SJSA1 (cell line): ENCODE results near the gene SMC2. TPM values are rescaled to one million over a fixed set of nuclear protein-coding genes. Genes with fewer than 3 reads are reported as not detected.
A peak's percentile ranks its signal among the peaks of the same experiment; 100 is the strongest.

ENCODE experiments used
- DNase-seq, 2 experiments: peaks; one replicate each; pipeline ENCODE4 v3.0.0-alpha.2; 2015 to 2020; ENCODE audit warnings: low spot score in 2 of 2, low read depth in 1 of 2
- H3K27ac ChIP-seq: fragments of 250-450 bp; sonication (Bioruptor Pico); 2 replicates; pipeline ENCODE4 v1.5.1; 2020; ENCODE audit warnings: mild to moderate bottlenecking, moderate library complexity
- H3K27me3 ChIP-seq: fragments of 250-450 bp; sonication (Bioruptor Pico); replicated peaks from 2 replicates; pipeline ENCODE4 v1.5.1; 2020; ENCODE audit warnings: mild to moderate bottlenecking, moderate library complexity
- H3K36me3 ChIP-seq: fragments of 250-450 bp; sonication (Bioruptor Pico); 2 replicates; pipeline ENCODE4 v1.5.1; 2020; ENCODE audit warnings: mild to moderate bottlenecking
- H3K4me1 ChIP-seq: fragments of 250-450 bp; sonication (Bioruptor Pico); replicated peaks from 2 replicates; pipeline ENCODE4 v1.6.1; 2021; ENCODE audit warnings: mild to moderate bottlenecking
- H3K4me3 ChIP-seq: fragments of 250-450 bp; sonication (Bioruptor Pico); 2 replicates; pipeline ENCODE4 v1.5.1; 2020; ENCODE audit warnings: mild to moderate bottlenecking
- H3K9me3 ChIP-seq: fragments of 250-450 bp; sonication (Bioruptor Pico); replicated peaks from 2 replicates; pipeline ENCODE4 v1.5.1; 2020; ENCODE audit warnings: mild to moderate bottlenecking
- total RNA-seq: library from RNA; depleted of rRNA; stranded (reverse); fragments of >200 nt; shearing (Covaris generic); gene quantifications from 2 replicates; pipeline ENCODE4 v1.2.3, GENCODE V29; 2014

SMC2 gene
- total RNA-seq, 1 experiment from 2014 or later: 42.5 TPM

- Histone ChIP-seq H3K4me3 (no peak overlapping the region), H3K9me3 (no peaks in the 10 kb centered on the region), H3K36me3 (no peaks in the 10 kb centered on the region), H3K4me1 (peaks cover 19% of the 10 kb centered on the region), H3K27me3 (no peaks in the 10 kb centered on the region), H3K27ac (no peak overlapping the region)
- no peak for DNase-seq
Observed at GRCh38 chr9:104088416-104088815, 5.7 kb upstream of the SMC2 start.

GRCh38 chr9:104090578-104090977 is 3.5 kb upstream of the SMC2 start:
- peaks cover under 1% of the 10 kb centered on the region; the same call in 1 of the 2 replicates for H3K36me3 ChIP-seq

GRCh38 chr9:104091116-104091515 is 3.0 kb upstream of the SMC2 start:
- Histone ChIP-seq H3K4me1 (peaks cover 28% of the 10 kb centered on the region), H3K27me3 (no peaks in the 10 kb centered on the region), H3K4me3 (no peak overlapping the region), H3K9me3 (no peaks in the 10 kb centered on the region), H3K36me3 (peaks cover 6% of the 10 kb centered on the region; the same call in 1 of the 2 replicates), H3K27ac (no peak overlapping the region)
- DNase-seq: no peak

More at GRCh38 chr9:104090578-104090977, 3.5 kb upstream of the SMC2 start:
- H3K9me3 ChIP-seq: no peaks in the 10 kb centered on the region
- no peak overlapping the region for H3K27ac ChIP-seq
- H3K4me3 ChIP-seq: no peak overlapping the region
- peaks cover 27% of the 10 kb centered on the region for H3K4me1 ChIP-seq
- DNase-seq: no peak
- no peaks in the 10 kb centered on the region for H3K27me3 ChIP-seq

- Histone ChIP-seq H3K36me3 (peaks cover 9% of the 10 kb centered on the region; the same call in 1 of the 2 replicates), H3K9me3 (no peaks in the 10 kb centered on the region), H3K4me3 (no peak overlapping the region), H3K4me1 (peaks cover 28% of the 10 kb centered on the region), H3K27me3 (no peaks in the 10 kb centered on the region), H3K27ac (no peak overlapping the region)
- DNase-seq: peak in 1 of 2 experiments; percentile 19
Observed at GRCh38 chr9:104091708-104092107, 2.4 kb upstream of the SMC2 start.

- peaks cover 9% of the 10 kb centered on the region; the same call in 1 of the 2 replicates for H3K36me3 ChIP-seq
- H3K27ac ChIP-seq: no peak overlapping the region
- peak in 1 of 2 experiments; percentile 2 for DNase-seq
- no peaks in the 10 kb centered on the region for H3K9me3 ChIP-seq
- H3K27me3 ChIP-seq: no peaks in the 10 kb centered on the region
- H3K4me3 ChIP-seq: no peak overlapping the region
- H3K4me1 ChIP-seq: peaks cover 28% of the 10 kb centered on the region
Observed at GRCh38 chr9:104092192-104092591, 1.9 kb upstream of the SMC2 start.

- DNase-seq: no peak
- Histone ChIP-seq H3K4me3 (peak overlapping the region; percentile 61), H3K27ac (peak overlapping the region; percentile 97), H3K27me3 (no peaks in the 10 kb centered on the region), H3K4me1 (peaks cover 28% of the 10 kb centered on the region), H3K36me3 (peaks cover 11% of the 10 kb centered on the region; the same call in 1 of the 2 replicates), H3K9me3 (no peaks in the 10 kb centered on the region)
Observed at GRCh38 chr9:104092875-104093600, 1.1 kb upstream of the SMC2 start.

GRCh38 chr9:104094534-104095015 is 466 bp downstream of the SMC2 start:
- Histone ChIP-seq H3K4me1 (peaks cover 28% of the 10 kb centered on the region), H3K27ac (peak overlapping the region; percentile 97), H3K9me3 (no peaks in the 10 kb centered on the region), H3K27me3 (no peaks in the 10 kb centered on the region), H3K4me3 (peak overlapping the region; percentile 61), H3K36me3 (peaks cover 12% of the 10 kb centered on the region; the same call in 1 of the 2 replicates)
- peak in 1 of 2 experiments; percentile 44 for DNase-seq

- DNase-seq: no peak
- Histone ChIP-seq H3K4me1 (peaks cover 10% of the 10 kb centered on the region; the same call in 1 of the 2 replicates), H3K9me3 (no peaks in the 10 kb centered on the region), H3K36me3 (peaks cover 50% of the 10 kb centered on the region), H3K4me3 (no peak overlapping the region), H3K27ac (no peak overlapping the region), H3K27me3 (no peaks in the 10 kb centered on the region)
Observed at GRCh38 chr9:104099630-104100029, 5.5 kb downstream of the SMC2 start.

- H3K4me3 ChIP-seq: no peak overlapping the region
- peaks cover 71% of the 10 kb centered on the region for H3K36me3 ChIP-seq
- DNase-seq: no peak
- no peaks in the 10 kb centered on the region for H3K27me3 ChIP-seq
- no peaks in the 10 kb centered on the region for H3K9me3 ChIP-seq
- no peaks in the 10 kb centered on the region for H3K4me1 ChIP-seq
- no peak overlapping the region for H3K27ac ChIP-seq
Observed at GRCh38 chr9:104104360-104104759, 10.3 kb downstream of the SMC2 start.

GRCh38 chr9:104107799-104108198 is 13.7 kb downstream of the SMC2 start:
- Histone ChIP-seq H3K9me3 (no peaks in the 10 kb centered on the region), H3K27ac (no peak overlapping the region), H3K36me3 (peaks cover 65% of the 10 kb centered on the region), H3K27me3 (no peaks in the 10 kb centered on the region), H3K4me1 (no peaks in the 10 kb centered on the region), H3K4me3 (no peak overlapping the region)
- DNase-seq: no peak

- Histone ChIP-seq H3K27ac (no peak overlapping the region), H3K27me3 (no peaks in the 10 kb centered on the region), H3K36me3 (peaks cover 64% of the 10 kb centered on the region), H3K4me3 (no peak overlapping the region), H3K9me3 (no peaks in the 10 kb centered on the region), H3K4me1 (no peaks in the 10 kb centered on the region)
- no peak for DNase-seq
Observed at GRCh38 chr9:104108315-104108714, 14.2 kb downstream of the SMC2 start.

- peaks cover 57% of the 10 kb centered on the region for H3K36me3 ChIP-seq
- H3K9me3 ChIP-seq: no peaks in the 10 kb centered on the region
- H3K27me3 ChIP-seq: no peaks in the 10 kb centered on the region
- H3K4me1 ChIP-seq: no peaks in the 10 kb centered on the region
- no peak overlapping the region for H3K27ac ChIP-seq
- no peak for DNase-seq
- H3K4me3 ChIP-seq: no peak overlapping the region
Observed at GRCh38 chr9:104110509-104110908, 16.4 kb downstream of the SMC2 start.

- Histone ChIP-seq H3K9me3 (no peaks in the 10 kb centered on the region), H3K4me3 (no peak overlapping the region), H3K27me3 (no peaks in the 10 kb centered on the region), H3K27ac (no peak overlapping the region), H3K4me1 (no peaks in the 10 kb centered on the region), H3K36me3 (peaks cover 62% of the 10 kb centered on the region)
- DNase-seq: no peak
Observed at GRCh38 chr9:104118916-104119315, 24.8 kb downstream of the SMC2 start.

GRCh38 chr9:104121022-104121421 is 26.9 kb downstream of the SMC2 start:
- Histone ChIP-seq H3K36me3 (peaks cover 67% of the 10 kb centered on the region), H3K27me3 (no peaks in the 10 kb centered on the region), H3K4me1 (no peaks in the 10 kb centered on the region), H3K9me3 (no peaks in the 10 kb centered on the region), H3K4me3 (no peak overlapping the region), H3K27ac (no peak overlapping the region)
- DNase-seq: no peak
